H7 (cell line): ENCODE results near the gene GUCY2F. TPM values are rescaled to one million over a fixed set of nuclear protein-coding genes. Genes with fewer than 3 reads are reported as not detected.

Experiments used
- DNase-seq: peaks from one replicate; pipeline ENCODE4 v3.0.0; 2012
- H3K27me3 ChIP-seq: 2 replicates; pipeline ENCODE4 v1.6.0; 2011; ENCODE audit warnings: mild to moderate bottlenecking, low read length; ENCODE audit not compliant: control insufficient read depth, insufficient read depth
- H3K36me3 ChIP-seq: replicated peaks from 2 replicates; pipeline ENCODE4 v1.5.1; 2011; ENCODE audit warnings: low read length; ENCODE audit not compliant: control insufficient read depth, insufficient read depth
- H3K4me3 ChIP-seq: 2 replicates; pipeline ENCODE4 v1.5.1; 2011; ENCODE audit warnings: low read depth, mild to moderate bottlenecking, control low read depth, low read length, moderate library complexity; ENCODE audit not compliant: insufficient read depth
- total RNA-seq: library from RNA; depleted of rRNA; stranded (reverse); fragments of >200 nt; shearing (Covaris generic); gene quantifications from 2 replicates; pipeline ENCODE4 v1.2.3, GENCODE V29; 2014; rRNA removed

GUCY2F gene
- 0.03 and 0.22 TPM in 2 replicates for total RNA-seq

DNA sequence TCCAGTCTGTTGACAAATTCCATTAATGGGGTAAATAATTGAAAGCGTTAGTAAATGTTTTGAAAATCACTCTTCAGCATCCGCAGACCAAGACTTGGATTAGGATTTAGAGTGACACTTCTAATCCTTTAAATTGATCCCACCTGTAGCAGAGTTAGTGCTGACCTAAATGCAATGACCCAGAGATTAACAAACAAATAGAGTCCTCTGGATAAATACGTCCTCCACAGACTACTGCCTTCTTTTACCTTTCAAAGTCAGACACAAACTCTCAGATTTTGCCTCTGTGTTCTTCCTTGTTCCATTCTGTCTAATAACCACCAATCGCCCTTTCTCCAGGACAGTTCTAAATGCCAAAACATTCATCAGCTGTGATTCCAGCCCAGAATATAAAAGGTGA is at the start of gene GUCY2F:
Gene GUCY2F (minus strand): TSS at position 101 of the 400 bp plus-strand sequence. CDS start 6,150 bp downstream, outside the sequence.
- H3K27me3 ChIP-seq, result no peaks in the 10 kb centered on the region
- H3K36me3 ChIP-seq, result no peaks in the 10 kb centered on the region
- DNase-seq, result no peak
- H3K4me3 ChIP-seq, result no peak within 1 kb of the TSS

DNA sequence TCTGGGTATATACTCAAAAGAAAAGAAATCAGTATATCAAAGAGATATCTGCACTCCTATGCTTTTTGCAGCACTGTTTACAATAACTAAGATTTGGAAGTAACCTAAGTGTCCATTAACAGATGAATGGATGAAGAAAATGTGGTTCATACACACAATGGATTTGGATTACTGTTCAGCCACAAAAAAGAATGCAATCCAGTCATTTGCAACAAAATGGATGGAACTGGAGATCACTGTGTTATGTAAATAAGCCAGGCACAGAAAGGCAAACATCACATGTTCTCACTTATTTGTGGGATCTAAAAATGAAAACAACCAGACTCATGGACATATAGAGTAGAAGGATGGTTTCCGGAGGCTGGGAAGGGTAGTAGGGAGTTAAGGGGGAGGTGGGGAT is 37.1 kb upstream of the GUCY2F start:
- H3K4me3 ChIP-seq, result no peak overlapping the region
- no peak for DNase-seq
- H3K27me3 ChIP-seq, result no peaks in the 10 kb centered on the region
- H3K36me3 ChIP-seq, result no peaks in the 10 kb centered on the region

DNA sequence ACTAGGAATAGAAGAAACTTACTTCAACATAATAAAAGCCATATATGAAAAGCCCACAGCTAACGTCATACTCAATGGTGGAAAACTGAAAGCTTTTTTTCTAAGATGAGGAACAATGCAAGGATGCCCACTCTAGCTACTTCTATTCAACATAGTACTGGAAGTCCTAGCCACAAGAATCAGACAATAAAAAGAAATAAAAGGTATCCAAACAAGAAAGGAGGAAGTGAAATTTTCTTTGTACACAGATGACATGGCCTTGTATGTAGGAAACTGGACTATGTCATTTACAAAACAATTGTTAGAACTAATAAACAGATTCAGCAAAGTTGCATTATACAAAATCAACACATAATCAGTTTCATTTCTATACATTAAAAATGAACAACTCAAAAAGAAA is 29.2 kb upstream of the GUCY2F start:
- no peaks in the 10 kb centered on the region; the same call in 1 of the 2 replicates for H3K27me3 ChIP-seq
- no peak for DNase-seq
- H3K36me3 ChIP-seq, result no peaks in the 10 kb centered on the region
- H3K4me3 ChIP-seq, result no peak overlapping the region

DNA sequence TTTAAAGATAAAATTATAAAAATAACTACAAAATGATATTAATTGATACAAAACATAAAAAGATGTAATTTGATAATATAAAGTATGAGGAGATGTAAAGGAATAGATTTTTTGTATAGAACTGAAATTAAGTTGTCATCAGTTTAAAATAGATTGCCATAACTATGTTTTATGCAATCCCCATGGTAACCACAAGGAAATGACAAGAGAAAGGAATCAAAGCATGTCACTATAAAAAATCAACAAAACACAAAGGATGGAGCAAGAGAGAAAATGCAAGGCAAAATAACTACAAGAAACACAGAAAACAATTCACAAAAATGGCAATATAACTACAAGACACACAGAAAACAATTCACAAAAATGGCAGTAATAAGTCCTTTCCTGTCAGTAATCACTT is 27.0 kb upstream of the GUCY2F start:
- no peak for DNase-seq
- Histone ChIP-seq H3K4me3 (no peak overlapping the region), H3K36me3 (no peaks in the 10 kb centered on the region), H3K27me3 (no peaks in the 10 kb centered on the region; the same call in 1 of the 2 replicates)

DNA sequence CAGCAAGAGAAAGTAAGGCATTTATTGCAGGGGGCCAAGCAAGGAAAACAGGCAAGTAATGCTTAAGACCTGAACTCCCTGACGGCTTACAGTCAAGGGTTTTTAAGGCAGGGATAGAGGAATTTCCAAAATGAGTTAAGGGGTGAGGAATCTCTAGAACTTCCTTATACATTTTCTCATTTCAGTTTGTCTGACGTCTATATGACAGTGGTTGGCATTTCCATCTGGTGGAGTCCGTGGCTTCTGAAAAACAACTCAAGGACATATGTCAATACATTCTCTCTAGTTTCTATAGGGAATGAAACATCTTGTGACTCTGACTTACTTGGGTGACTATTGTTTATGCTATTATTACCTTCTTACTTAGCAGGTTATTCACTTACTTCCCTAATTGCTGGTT is 19.3 kb upstream of the GUCY2F start:
- Histone ChIP-seq H3K4me3 (no peak overlapping the region), H3K36me3 (no peaks in the 10 kb centered on the region), H3K27me3 (no peaks in the 10 kb centered on the region)
- no peak for DNase-seq

DNA sequence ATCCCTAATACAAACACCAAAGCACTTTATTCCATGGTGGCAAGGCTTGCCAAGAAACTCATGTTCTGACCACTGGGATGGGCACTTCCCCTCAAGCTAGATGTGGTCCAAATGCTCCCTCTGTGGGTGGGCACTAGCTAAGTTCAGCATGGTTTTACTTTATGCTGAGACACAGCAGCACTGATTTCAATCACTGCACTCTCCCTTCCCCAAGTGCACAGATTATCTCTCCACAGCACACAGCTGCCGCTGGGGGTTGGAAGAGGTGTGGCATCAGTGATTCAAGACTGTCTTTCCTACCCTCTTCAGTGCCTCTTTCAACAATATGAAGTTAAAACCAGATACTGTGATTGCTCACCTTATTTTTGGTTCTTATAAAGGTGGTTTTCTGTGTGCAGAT is 16.5 kb upstream of the GUCY2F start:
- no peaks in the 10 kb centered on the region for H3K27me3 ChIP-seq
- DNase-seq, result no peak

DNA sequence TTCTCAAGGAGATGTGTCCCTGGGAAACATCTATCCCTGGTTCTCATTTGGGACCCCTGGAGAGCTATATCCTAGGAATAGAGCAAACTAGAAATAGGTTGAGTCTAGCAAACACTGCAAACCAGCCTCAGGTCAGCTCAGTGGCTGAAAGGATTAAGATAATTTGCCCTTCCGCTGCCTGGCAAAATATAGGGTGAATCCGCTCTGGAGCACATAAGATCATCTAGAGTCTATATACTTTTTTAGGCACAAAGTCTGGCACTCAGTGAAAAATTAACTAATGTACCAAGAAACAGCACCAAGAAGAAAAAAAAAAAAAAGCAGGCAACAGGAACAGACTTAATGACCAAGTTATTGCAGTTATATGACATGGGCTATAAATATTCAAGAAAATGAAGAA is 7.3 kb upstream of the GUCY2F start:
- H3K4me3 ChIP-seq, result no peak overlapping the region
- no peak for DNase-seq

More for the DNA sequence above, 16.5 kb upstream of the GUCY2F start:
- H3K4me3 ChIP-seq, result no peak overlapping the region
- no peaks in the 10 kb centered on the region for H3K36me3 ChIP-seq

DNA sequence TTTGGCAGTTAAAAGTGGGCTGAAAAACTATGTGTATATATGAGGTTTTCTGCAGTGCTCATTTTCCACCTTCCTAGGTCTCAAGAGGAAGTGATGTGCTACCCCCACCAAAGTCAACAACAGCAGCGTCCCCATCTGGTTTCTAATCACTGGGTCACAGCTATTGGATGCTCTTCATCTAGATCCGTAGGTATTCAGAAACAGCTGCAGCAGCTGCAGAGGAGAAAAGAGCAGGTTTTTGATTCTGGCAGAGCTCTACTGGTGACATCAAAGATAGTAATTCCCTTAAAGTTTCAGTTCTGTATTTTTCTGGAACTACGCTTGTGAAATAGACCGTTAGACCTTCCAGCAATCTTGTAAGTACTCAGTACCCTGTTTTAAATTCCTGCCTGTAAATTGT is 5.8 kb upstream of the GUCY2F start:
- Histone ChIP-seq H3K27me3 (no peaks in the 10 kb centered on the region), H3K4me3 (no peak overlapping the region), H3K36me3 (no peaks in the 10 kb centered on the region)
- DNase-seq, result no peak

More for the DNA sequence above, 7.3 kb upstream of the GUCY2F start:
- no peaks in the 10 kb centered on the region for H3K36me3 ChIP-seq
- no peaks in the 10 kb centered on the region for H3K27me3 ChIP-seq

DNA sequence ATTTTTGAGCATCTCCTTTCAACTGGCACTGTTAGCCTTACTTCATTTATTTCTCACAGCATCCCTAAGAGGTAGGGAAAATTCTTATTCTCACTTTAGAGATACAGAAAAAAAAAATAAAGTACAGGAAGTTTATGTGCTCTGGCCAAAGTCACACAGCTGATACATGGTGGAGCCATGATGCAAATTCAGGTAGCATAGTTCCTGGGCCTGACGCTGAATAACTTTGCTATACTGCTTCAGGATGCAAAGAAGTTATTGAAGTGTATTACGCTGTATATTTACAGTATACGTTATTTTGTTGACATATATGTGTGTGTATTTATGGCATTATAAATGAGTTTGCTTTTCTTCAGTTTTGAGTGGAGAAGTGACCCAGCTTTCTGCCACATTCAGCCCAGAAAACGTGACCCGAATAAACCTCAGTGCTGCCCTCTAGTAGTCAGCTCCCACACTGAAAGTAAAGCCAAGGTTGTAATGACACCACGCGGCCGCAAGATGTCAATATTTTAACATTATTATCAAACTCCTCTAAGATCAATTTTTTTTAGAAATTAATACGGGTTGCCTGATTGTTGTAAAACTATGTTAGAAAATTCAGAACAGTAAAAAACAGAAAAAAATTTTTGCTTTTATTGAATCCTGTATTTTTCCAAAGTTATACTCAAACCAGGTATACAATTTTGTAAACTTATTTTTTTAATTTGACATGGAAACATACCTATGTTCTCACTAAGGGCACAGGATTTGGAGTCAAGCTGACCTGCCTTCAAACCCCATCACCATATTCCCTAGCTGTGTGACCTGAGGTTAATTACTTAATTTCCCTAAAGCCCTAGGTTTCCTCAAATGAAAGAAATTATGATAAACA is 3.8 kb upstream of the GUCY2F start:
- no peak for DNase-seq
- Histone ChIP-seq H3K4me3 (no peak overlapping the region), H3K36me3 (no peaks in the 10 kb centered on the region), H3K27me3 (no peaks in the 10 kb centered on the region)

DNA sequence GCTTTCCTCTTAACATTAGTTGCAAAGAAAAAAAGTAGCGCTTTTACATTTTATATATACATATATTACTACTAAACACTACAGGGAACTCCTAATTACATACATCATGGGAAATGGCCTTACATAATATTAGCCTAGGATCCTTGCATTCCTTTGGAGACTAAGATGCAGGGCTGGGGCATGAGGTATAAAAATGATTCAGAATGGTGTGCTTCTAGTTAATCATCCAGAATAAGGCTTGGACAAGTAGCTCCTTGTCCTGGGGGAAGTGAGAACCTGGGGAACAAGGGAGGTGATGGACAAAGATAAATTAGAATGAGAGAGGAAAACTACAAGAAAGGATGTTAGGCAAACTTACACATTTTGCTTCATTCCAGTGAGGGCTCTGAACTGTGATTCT is 3.0 kb upstream of the GUCY2F start:
- no peak for DNase-seq
- Histone ChIP-seq H3K27me3 (no peaks in the 10 kb centered on the region), H3K36me3 (no peaks in the 10 kb centered on the region), H3K4me3 (no peak overlapping the region)

DNA sequence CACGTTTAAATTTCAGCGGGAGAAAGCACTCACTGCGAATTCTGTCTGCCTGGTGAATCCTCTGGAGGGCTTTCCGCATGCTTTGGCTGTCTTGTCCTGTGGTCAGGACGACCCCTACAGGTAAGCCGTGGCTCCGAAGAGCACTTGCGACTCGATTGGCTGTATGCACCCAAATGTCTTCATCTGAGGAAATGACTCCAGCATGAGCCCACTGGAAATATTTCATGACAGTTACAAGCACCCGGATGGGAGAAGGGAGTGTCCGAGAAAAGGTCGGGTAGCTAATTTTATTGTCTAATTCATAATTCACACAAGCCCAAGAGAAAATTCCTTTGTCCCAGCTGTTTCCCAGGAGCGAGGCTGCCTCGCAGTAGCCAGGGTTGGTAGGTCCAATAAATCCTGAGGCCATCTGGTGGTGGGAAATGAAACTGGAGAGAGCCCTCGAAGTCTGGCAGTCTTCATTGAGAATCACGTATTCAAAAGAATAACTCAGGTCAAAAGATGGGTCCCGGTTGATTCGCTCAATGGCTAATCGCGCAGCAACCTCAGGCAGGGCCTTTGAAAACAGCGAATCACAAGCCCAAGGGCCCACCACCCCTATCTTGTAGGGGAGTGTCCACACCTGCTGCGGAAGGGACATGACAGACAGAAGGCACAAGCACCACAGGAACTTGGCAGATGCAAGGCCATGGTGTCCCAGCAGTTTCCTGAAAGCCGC is 6.6 kb downstream of the GUCY2F start:
- H3K27me3 ChIP-seq, result no peaks in the 10 kb centered on the region
- no peaks in the 10 kb centered on the region for H3K36me3 ChIP-seq
- H3K4me3 ChIP-seq, result 0 out of 2 replicates have a peak overlapping the region, but pooled peaks have one; percentile 4
- peak; percentile 15 for DNase-seq

DNA sequence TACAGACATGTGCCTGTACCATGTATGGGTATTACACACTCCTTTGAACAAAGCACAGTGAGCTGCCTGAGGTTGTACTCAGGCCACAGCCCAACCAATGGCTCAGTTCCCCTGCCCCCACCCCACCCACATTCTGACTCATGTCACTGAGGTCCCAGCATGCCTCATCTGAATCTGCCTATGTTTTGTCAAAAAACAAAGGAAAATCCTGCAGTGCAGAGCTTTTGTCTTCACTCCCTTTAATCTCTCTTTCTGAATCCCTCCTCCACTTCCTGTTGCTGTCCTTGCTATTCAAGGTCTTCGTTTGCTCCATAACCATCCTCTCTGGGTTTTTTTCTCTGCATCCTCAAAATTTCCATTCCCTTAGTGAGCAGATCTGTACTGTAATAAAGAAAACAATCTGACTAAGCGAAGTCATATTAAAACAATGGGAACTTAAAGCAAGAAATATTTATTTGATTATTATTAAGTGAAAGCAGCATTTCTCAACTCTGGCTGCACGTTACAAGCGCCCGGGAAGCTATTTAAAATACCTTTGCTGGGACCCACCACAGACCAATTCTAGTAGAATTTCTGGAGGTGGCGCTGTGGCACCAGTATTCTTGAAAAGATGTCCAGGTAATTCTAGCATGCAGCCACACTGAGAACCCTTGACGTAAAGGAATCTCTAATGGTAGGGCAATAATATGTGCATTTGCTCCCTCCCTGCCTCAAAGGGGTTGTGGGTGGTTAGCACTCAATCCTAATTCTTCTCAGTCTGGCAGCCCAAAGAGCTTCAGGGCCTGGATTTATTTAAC is 8.7 kb downstream of the GUCY2F start:
- Histone ChIP-seq H3K27me3 (no peaks in the 10 kb centered on the region), H3K36me3 (no peaks in the 10 kb centered on the region), H3K4me3 (no peak overlapping the region)
- peak; percentile 34 for DNase-seq

DNA sequence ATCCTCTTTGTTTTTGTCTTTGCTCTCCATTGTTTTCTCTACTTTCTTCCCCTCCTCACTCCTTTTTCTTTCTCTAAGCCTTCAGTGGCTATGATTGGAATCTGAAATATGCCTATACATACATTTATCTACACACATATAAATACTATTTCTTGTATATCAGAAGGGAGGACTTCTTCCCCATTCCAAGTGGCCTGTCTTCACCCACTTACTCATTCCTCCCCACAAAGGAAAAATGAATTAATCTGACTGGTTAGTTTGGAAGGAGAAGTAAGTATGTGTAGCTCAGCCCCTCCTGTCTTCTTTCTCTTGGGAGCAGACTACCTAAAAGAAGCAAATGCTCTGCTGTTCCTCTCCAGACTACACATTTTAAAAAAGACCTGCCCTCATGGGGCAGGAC is 17.7 kb downstream of the GUCY2F start:
- Histone ChIP-seq H3K27me3 (no peaks in the 10 kb centered on the region), H3K4me3 (no peak overlapping the region), H3K36me3 (no peaks in the 10 kb centered on the region)
- no peak for DNase-seq

DNA sequence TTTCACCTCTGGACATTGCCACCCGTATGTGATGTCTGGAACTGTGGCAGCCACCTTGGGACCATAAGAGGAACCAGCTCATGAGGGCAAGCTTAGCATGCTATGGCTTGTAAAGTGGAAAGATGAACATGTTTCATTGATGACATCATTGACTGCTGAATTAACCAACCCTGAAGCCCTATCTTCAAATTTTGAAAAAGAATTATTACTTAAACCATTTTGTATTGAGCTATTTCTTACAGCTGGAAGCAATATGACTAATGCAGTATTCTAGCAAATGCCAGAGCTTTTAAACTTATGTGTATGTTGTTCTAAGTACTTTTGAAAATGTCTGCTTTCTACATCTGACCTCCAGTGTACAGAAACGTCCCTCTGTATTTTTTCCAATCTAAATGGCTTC is 18.1 kb downstream of the GUCY2F start:
- Histone ChIP-seq H3K4me3 (no peak overlapping the region), H3K27me3 (no peaks in the 10 kb centered on the region), H3K36me3 (no peaks in the 10 kb centered on the region)
- no peak for DNase-seq
